ENCODE results near the gene SIAE. TPM values are rescaled to one million over a fixed set of nuclear protein-coding genes. Genes with fewer than 3 reads are reported as not detected.
A peak's percentile ranks its signal among the peaks of the same experiment; 100 is the strongest.

SIAE gene
- total RNA-seq, 1 experiment from 2014 or later: 5.6 TPM

GRCh38 chr11:124612045-124612444 lies 61.5 kb downstream of the SIAE start:
- Histone ChIP-seq H3K23ac (ENCODE audit: insufficient read length, low read depth, low read length) (no peak overlapping the region), H3K4me2 (ENCODE audit: insufficient read depth, insufficient read length, low read length) (no peak overlapping the region), H4K5ac (ENCODE audit: insufficient read length, low read depth, low read length) (no peak overlapping the region), H3K79me1 (ENCODE audit: insufficient read depth, low read depth, low read length, poor library complexity, severe bottlenecking) (no peaks in the 10 kb centered on the region), H2AFZ (ENCODE audit: low read length) (no peak overlapping the region), H3K4me1 (ENCODE audit: insufficient read depth, low read length) (no peaks in the 10 kb centered on the region), H2BK120ac (ENCODE audit: low read depth, low read length, poor library complexity, severe bottlenecking) (no peak overlapping the region), H2BK15ac (ENCODE audit: low read depth, low read length) (no peak overlapping the region), H3K9ac (ENCODE audit: extremely low read depth, insufficient read length, low read length) (no peak overlapping the region), H2BK20ac (ENCODE audit: low read depth, low read length, poor library complexity, severe bottlenecking) (no peak overlapping the region), H4K8ac (replicated peaks; ENCODE audit: insufficient read length, low read depth, low read length) (no peak overlapping the region), H3K18ac (ENCODE audit: insufficient read length, low read depth, low read length) (no peak overlapping the region), H3K27ac (ENCODE audit: insufficient read length, low read depth, low read length) (no peak overlapping the region), H4K20me1 (ENCODE audit: control insufficient read depth, insufficient read depth, insufficient read length) (no peaks in the 10 kb centered on the region), H3K27me3 (ENCODE audit: insufficient read depth, low read length) (no peaks in the 10 kb centered on the region), H4K91ac (ENCODE audit: insufficient read length, low read depth, low read length) (no peak overlapping the region), H3T11ph (ENCODE audit: low read length) (no peak overlapping the region), H3K79me2 (ENCODE audit: insufficient read depth, low read length) (no peaks in the 10 kb centered on the region), H2AK5ac (ENCODE audit: insufficient read length, low read length) (no peak overlapping the region), H3K56ac (ENCODE audit: insufficient read length, low read depth, low read length) (no peak overlapping the region), H2BK5ac (ENCODE audit: insufficient read length, low read length) (no peak overlapping the region), H3K14ac (ENCODE audit: insufficient read depth, low read length) (no peak overlapping the region), H2BK12ac (ENCODE audit: insufficient read length, low read depth, low read length) (no peak overlapping the region), H3K9me3 (ENCODE audit: control insufficient read depth, low read depth, low read length) (no peaks in the 10 kb centered on the region), H3K23me2 (ENCODE audit: insufficient read length, low read depth, low read length, poor library complexity, severe bottlenecking) (no peaks in the 10 kb centered on the region), H3K4ac (ENCODE audit: low read depth, low read length) (no peak overlapping the region)
- H3K27me3 Mint-ChIP-seq (ENCODE audit: low read depth): no peaks in the 10 kb centered on the region; the same call in 1 of the 2 replicates
- no peaks in the 10 kb centered on the region for H3K9me3 Mint-ChIP-seq
- TF ChIP-seq CTCF (conservative IDR thresholded peaks at IDR 0.05): no peak
- H3K27ac Mint-ChIP-seq: peak overlapping the region in 1 of 3 experiments; percentile 44; a peak in 1 of 7 replicates
- H3K4me1 Mint-ChIP-seq: no peaks in the 10 kb centered on the region
- no CpG with 5 or more reads among the region's 3 CpGs for WGBS (ENCODE audit: extremely low coverage, insufficient read length, low lambda C conversion rate)
- no peak overlapping the region for H3K4me3 Mint-ChIP-seq
- H3K36me3 Mint-ChIP-seq (ENCODE audit: insufficient read depth in 1 of 3, low read depth in 3 of 3): no peaks in the 10 kb centered on the region
- DNase-seq: no peak
